ENCODE measurements around the gene PRDX1. TPM values are rescaled to one million over a fixed set of nuclear protein-coding genes. Genes with fewer than 3 reads are reported as not detected.
"Not testable (repeated sequence)": the region's sequence is repeated elsewhere in the genome, so short reads cannot be mapped to it uniquely, and the experiment has no call there.

Gene PRDX1
- total RNA-seq, 4 donors from 2014 or later, result 160 to 225 (median 203) TPM

GRCh38 chr1:45488666-45489377 lies 32.9 kb downstream of the PRDX1 start:
- 67 to 85% methylated on average over 10 of the region's 10 CpGs for WGBS, 2 donors
- TF ChIP-seq CTCF (IDR thresholded peaks at IDR 0.05) (no peak), EP300 (IDR thresholded peaks at IDR 0.05) (no peak), POLR2A (IDR thresholded peaks at IDR 0.05) (no peak)
- no peak overlapping the region for H3K27ac ChIP-seq
- H3K36me3 ChIP-seq, result no peaks in the 10 kb centered on the region
- H3K4me1 ChIP-seq, result peaks cover 0 to 21% (median 12%) of the 10 kb centered on the region in 4 donors
- H3K4me3 ChIP-seq, result no peak overlapping the region
- H3K27me3 ChIP-seq, result no peaks in the 10 kb centered on the region
- H3K9me3 ChIP-seq, result no peaks in the 10 kb centered on the region
- no peak for DNase-seq (ENCODE audit: low spot score in 2 of 2)

- Histone ChIP-seq H3K4me1 (peaks cover 0 to 14% (median 8%) of the 10 kb centered on the region in 4 donors), H3K4me3 (no peak overlapping the region), H3K36me3 (no peaks in the 10 kb centered on the region), H3K27me3 (no peaks in the 10 kb centered on the region), H3K9me3 (no peaks in the 10 kb centered on the region), H3K27ac (no peak overlapping the region)
- no peak for DNase-seq (ENCODE audit: low spot score in 2 of 2)
- TF ChIP-seq POLR2A (IDR thresholded peaks at IDR 0.05) (no peak), EP300 (IDR thresholded peaks at IDR 0.05) (no peak), CTCF (IDR thresholded peaks at IDR 0.05) (no peak)
Measured at GRCh38 chr1:45485949-45486348, 35.7 kb downstream of the PRDX1 start.

GRCh38 chr1:45479039-45479748 lies 42.5 kb downstream of the PRDX1 start:
- Histone ChIP-seq H3K4me3 (no peak overlapping the region), H3K36me3 (no peaks in the 10 kb centered on the region), H3K27me3 (no peaks in the 10 kb centered on the region), H3K4me1 (peaks cover 0 to 6% (median 0%) of the 10 kb centered on the region in 4 donors), H3K9me3 (no peaks in the 10 kb centered on the region), H3K27ac (no peak overlapping the region)
- no peak for DNase-seq (ENCODE audit: low spot score in 2 of 2)
- 70 to 71% methylated on average over 5 of the region's 5 CpGs for WGBS, 2 donors
- no peak for TF ChIP-seq EP300 (IDR thresholded peaks at IDR 0.05)
- no peak for TF ChIP-seq POLR2A (IDR thresholded peaks at IDR 0.05)
- TF ChIP-seq CTCF (IDR thresholded peaks at IDR 0.05), result no peak

GRCh38 chr1:45478121-45478814 lies 43.4 kb downstream of the PRDX1 start:
- H3K4me1 ChIP-seq, result peaks cover 0 to 6% (median 0%) of the 10 kb centered on the region in 4 donors
- no peak overlapping the region for H3K4me3 ChIP-seq
- H3K27me3 ChIP-seq, result no peaks in the 10 kb centered on the region
- no peaks in the 10 kb centered on the region for H3K36me3 ChIP-seq
- H3K27ac ChIP-seq, result no peak overlapping the region
- H3K9me3 ChIP-seq, result no peaks in the 10 kb centered on the region
- 69 to 70% methylated on average over 4 of the region's 4 CpGs for WGBS, 2 donors
- no peak for TF ChIP-seq EP300 (IDR thresholded peaks at IDR 0.05)
- no peak for DNase-seq (ENCODE audit: low spot score in 2 of 2)

GRCh38 chr1:45477646-45478045 lies 44.0 kb downstream of the PRDX1 start:
- TF ChIP-seq EP300 (IDR thresholded peaks at IDR 0.05) (no peak), POLR2A (IDR thresholded peaks at IDR 0.05) (no peak), CTCF (IDR thresholded peaks at IDR 0.05) (no peak)
- Histone ChIP-seq H3K27me3 (no peaks in the 10 kb centered on the region), H3K4me3 (no peak overlapping the region), H3K9me3 (no peaks in the 10 kb centered on the region), H3K4me1 (peaks cover 0 to 6% (median 0%) of the 10 kb centered on the region in 4 donors), H3K27ac (no peak overlapping the region), H3K36me3 (no peaks in the 10 kb centered on the region)
- DNase-seq (ENCODE audit: low spot score in 2 of 2), result no peak
- WGBS, 2 donors, result 86 to 94% methylated on average over 3 of the region's 3 CpGs

- H3K9me3 ChIP-seq; DNase-seq (ENCODE audit: low spot score in 2 of 2); H3K4me1 ChIP-seq; H3K4me3 ChIP-seq; H3K27ac ChIP-seq; H3K36me3 ChIP-seq; H3K27me3 ChIP-seq: not testable (repeated sequence)
- 93 to 96% methylated on average over 6 of the region's 6 CpGs for WGBS, 2 donors
Measured at GRCh38 chr1:45474194-45474593, 47.5 kb downstream of the PRDX1 start.

Data from tibial nerve (tissue), 4 donors.